HL-60 (cell line): ENCODE measurements around the gene BBIP1.

Experiments
- POLR2AphosphoS5 ChIP-seq: IDR thresholded peaks from 2 replicates; pipeline ENCODE4 v1.6.1; 2012; ENCODE audit warnings: low read depth
- SPI1 ChIP-seq: IDR thresholded peaks from 2 replicates; pipeline ENCODE4 v1.6.1; 2012; ENCODE audit warnings: low read depth, mild to moderate bottlenecking, borderline replicate concordance
- TF ChIP-seq, protein P1 (sequence below): IDR thresholded peaks from 2 replicates; pipeline ENCODE4 v1.6.1; 2012; ENCODE audit warnings: low read depth; ENCODE audit not compliant: insufficient replicate concordance
- TF ChIP-seq, protein P2 (sequence below): IDR thresholded peaks from one replicate; pipeline ENCODE4 v1.5.1; 2011; ENCODE audit warnings: low read length, control low read depth, inconsistent platforms; ENCODE audit not compliant: insufficient read depth

DNA sequence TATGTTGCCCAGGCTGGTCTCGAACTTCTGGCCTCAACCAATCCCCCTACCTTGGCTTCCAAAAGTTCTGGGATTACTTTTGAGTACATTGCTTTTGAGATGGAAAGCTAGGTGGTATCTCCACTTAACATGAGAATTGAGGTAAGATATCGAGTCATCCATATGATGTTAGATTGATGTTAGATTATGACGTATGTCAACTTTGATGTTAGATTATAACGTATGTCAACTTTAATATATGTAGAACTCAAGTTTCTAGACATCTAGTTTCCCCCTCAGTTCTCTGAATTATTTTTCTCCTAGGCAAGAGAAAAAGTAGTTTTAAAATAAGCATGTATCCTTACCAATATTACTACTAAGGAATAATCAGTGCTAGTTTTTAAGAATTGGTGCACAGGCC lies 20.4 kb upstream of the BBIP1 start:
- no peak for TF ChIP-seq POLR2AphosphoS5
- TF ChIP-seq, protein P1, sequence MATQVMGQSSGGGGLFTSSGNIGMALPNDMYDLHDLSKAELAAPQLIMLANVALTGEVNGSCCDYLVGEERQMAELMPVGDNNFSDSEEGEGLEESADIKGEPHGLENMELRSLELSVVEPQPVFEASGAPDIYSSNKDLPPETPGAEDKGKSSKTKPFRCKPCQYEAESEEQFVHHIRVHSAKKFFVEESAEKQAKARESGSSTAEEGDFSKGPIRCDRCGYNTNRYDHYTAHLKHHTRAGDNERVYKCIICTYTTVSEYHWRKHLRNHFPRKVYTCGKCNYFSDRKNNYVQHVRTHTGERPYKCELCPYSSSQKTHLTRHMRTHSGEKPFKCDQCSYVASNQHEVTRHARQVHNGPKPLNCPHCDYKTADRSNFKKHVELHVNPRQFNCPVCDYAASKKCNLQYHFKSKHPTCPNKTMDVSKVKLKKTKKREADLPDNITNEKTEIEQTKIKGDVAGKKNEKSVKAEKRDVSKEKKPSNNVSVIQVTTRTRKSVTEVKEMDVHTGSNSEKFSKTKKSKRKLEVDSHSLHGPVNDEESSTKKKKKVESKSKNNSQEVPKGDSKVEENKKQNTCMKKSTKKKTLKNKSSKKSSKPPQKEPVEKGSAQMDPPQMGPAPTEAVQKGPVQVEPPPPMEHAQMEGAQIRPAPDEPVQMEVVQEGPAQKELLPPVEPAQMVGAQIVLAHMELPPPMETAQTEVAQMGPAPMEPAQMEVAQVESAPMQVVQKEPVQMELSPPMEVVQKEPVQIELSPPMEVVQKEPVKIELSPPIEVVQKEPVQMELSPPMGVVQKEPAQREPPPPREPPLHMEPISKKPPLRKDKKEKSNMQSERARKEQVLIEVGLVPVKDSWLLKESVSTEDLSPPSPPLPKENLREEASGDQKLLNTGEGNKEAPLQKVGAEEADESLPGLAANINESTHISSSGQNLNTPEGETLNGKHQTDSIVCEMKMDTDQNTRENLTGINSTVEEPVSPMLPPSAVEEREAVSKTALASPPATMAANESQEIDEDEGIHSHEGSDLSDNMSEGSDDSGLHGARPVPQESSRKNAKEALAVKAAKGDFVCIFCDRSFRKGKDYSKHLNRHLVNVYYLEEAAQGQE, result no peak
- TF ChIP-seq, protein P2, sequence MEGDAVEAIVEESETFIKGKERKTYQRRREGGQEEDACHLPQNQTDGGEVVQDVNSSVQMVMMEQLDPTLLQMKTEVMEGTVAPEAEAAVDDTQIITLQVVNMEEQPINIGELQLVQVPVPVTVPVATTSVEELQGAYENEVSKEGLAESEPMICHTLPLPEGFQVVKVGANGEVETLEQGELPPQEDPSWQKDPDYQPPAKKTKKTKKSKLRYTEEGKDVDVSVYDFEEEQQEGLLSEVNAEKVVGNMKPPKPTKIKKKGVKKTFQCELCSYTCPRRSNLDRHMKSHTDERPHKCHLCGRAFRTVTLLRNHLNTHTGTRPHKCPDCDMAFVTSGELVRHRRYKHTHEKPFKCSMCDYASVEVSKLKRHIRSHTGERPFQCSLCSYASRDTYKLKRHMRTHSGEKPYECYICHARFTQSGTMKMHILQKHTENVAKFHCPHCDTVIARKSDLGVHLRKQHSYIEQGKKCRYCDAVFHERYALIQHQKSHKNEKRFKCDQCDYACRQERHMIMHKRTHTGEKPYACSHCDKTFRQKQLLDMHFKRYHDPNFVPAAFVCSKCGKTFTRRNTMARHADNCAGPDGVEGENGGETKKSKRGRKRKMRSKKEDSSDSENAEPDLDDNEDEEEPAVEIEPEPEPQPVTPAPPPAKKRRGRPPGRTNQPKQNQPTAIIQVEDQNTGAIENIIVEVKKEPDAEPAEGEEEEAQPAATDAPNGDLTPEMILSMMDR, result no peak
- no peak for TF ChIP-seq SPI1
